HG03469 (cell line): ENCODE measurements around the gene LTB4R.

Source experiments
- ATAC-seq: cut with Tn5 transposase; IDR thresholded peaks from one replicate; pipeline ENCODE4 v1.9.1; 2021; ENCODE audit warnings: mild to moderate bottlenecking, moderate library complexity, moderate number of reproducible peaks; ENCODE audit not compliant: unreplicated experiment

LTB4R gene

DNA sequence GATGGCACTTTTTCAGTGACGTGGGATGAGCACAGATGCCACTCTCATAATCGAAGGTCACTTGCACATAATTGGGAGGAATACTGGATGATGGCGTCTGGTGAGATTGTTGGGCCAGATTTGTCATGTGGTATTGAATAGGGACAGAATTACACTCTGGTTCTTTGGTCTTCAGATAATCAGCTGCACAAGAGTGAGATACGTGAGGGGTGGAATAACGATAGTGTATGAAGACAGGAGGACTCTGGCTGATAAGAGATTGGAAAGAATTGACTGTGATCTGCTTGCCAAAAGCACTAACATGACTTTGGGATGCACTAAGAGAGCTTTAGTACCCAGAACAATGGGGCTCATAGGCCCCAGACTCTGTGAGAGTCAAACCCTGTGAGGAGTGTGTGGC lies 32.9 kb upstream of the LTB4R start:
- ATAC-seq, result no peak

- peak; percentile 44 for ATAC-seq
These were observed 31.8 kb upstream of the LTB4R start for GRCh38 chr14:24279301-24280186.

- no peak for ATAC-seq
These were observed 30.4 kb upstream of the LTB4R start for GRCh38 chr14:24280797-24281460.

DNA sequence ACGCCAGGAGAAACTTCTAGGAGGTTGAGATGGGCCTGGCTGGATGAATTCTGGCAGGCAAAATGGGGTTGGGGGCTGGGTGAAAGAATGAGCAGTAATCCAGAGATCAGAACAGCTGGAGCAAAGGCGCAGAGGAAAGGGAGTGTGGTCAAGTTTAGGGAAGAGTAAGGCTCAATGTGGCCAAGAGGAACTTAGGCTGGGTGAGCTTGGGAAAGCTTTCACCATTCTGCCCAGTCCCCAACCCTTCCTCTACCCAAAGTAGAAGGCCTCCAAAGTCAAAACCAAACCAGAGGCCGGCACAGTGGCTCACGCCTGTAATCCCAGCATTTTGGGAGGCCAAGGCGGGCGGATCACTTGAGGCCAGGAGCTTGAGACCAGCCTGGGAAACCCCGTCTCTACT lies 29.7 kb upstream of the LTB4R start:
- ATAC-seq, result no peak

DNA sequence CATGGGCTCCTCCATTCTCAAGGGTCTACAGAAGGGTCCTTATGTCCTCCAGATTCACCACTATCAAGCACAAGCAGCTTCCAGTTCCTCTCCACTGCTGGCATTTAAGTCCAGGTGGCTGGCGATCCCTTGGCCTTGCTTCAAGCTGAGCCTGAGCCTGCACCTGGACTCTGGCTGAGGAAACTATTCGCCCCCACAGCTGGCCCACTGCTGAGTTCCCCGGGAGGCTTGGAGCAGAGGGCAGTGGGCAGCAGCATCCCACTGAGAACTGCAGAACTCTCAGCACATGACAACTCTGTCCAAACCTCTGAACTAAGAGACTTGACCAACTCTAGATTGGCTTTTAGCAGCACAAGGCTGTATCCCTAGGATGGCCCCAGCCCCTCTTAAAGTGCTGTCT lies 28.6 kb upstream of the LTB4R start:
- no peak for ATAC-seq

DNA sequence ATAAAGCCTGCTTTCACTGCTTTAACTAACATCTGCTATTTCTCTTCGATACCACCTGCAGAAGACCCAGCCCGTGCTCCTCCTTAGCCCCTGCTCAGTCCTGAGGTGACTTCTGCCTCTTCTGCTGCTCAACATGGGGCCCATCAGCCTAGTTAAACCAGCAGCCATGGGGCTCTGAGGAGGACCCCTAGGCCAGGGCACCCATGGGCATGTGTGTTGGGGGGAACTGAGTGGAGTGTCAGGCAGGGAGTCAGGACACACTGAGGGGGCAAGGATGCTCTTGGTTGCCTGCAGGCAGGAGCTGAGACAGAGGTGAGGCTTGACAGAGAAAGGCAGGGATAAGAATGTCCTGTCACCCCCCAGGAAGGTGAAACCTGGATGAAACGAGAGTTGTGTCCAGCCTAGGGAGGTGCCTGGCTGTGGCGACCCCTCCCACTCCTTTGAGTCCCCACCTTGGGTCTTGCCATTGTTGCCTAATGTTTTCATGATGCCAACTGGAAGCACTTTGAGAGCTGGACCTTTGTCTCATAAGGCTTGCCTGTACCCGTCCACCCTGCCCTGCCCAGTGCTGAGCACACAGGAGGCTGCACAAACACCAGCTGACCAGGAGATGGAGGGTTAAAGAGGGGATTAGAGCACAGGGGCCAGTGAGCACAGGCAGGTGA lies 27.4 kb upstream of the LTB4R start:
- ATAC-seq, result no peak

DNA sequence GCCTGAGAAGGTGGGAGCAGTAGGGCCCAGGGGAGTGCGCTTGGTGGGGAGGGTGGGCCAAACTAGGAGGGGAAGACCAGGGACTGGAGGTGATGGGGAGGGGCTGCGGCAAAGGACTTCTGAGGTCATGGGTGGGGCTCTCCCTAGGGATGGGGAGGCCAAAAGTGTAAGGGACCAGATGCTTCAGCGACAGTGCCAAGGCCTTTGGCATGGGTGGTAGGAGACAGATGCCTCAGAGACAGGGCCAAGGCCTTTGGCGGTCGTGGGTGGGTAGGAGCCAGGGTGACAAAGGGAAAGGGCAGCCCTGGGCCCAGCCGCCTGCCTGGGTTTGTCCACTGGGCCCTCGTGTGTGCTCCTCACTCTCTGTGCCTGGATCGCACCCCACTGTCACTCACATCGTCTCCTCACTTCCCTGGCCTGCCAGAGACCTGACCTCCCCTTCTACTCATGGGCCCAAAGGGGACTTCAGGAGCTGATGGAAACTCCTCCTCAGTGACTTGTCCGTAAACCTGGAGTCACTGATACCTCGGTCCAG lies 26.7 kb upstream of the LTB4R start:
- no peak for ATAC-seq

DNA sequence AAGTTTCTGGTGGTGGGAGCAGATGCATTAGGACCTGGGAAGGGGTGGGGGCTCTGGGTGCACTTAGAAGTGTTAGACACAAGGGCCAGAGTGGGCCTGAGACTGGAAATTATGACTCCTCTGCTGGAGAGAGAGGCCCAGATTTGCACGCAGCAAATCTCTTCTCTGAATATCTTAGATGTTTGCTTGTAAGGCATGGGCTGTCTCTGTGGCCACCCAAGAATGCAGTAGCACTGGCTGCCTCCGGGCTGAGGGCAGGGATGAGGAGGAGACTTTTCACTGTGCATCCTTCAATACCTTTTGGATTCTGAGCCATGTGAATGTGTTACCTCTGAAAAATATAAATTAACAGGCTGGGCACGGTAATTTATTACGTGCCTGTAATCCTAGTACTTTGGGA lies 26.0 kb upstream of the LTB4R start:
- ATAC-seq, result no peak

DNA sequence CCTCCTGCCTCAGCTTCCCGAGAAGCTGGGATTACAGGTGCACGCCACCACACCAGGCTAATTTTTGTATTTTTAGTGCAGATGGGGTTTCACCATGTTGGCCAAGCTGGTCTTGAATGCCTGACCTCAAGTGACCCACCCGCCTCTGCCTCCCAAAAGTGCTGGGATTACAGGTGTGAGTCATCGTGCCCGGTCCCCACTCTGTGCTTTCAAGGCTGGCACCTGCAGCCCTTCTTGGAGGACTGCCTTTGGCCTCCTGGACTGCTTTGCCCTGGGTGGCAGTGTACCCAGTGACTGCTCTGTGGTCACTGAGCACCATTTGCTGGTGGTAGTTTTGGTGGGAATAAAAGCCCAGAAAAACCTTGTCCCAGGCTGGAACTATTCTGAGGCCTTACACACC lies 24.3 kb upstream of the LTB4R start:
- no peak for ATAC-seq

DNA sequence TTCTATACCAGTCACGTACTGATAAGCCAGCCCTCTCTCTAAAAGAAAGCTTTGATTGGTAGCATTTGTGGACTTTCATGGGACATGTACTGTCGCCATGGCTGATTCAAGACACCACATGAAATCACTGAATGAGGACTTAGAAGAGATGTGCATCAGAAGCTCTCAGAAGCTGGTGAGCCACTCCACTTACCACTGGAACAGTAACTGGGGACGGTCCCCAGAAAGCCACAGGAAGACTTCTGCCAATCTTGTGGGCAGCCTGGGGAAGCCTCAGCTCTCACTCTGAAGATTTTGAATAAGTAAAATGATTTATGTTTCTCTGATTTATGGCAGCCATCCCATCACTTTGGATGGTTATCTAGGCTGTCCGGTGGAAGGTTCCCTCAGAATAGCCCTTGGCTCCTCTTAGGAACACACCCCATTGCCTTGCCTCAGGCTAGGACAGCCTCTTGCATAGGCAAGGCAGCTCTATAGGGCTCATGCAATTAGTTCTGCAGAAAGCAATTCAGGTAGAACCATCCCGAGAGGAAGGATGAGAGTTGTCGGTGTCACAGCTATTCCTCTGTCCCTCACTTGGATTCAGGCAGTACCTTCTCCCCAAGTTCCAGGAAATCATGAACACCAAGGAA lies 21.5 kb upstream of the LTB4R start:
- no peak for ATAC-seq

DNA sequence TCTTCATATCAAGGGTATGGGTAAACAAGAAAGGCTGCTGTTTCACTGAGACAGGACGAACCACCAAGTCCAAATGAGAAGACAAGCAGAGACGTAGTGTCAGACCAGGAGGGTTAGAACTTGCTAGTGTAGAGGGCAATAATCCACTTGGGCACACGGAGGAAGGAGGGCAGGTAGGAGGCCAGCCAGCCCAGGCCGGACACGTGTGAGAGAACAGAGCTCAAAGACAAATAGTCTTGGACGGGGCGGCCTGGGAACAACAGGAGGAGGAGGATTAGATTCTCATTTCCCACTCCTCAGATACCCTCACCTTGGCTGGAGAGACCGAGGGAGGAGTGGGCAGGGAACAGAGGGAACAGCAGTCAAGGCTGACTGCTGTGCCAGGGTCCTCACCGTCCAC lies 20.6 kb upstream of the LTB4R start:
- no peak for ATAC-seq

DNA sequence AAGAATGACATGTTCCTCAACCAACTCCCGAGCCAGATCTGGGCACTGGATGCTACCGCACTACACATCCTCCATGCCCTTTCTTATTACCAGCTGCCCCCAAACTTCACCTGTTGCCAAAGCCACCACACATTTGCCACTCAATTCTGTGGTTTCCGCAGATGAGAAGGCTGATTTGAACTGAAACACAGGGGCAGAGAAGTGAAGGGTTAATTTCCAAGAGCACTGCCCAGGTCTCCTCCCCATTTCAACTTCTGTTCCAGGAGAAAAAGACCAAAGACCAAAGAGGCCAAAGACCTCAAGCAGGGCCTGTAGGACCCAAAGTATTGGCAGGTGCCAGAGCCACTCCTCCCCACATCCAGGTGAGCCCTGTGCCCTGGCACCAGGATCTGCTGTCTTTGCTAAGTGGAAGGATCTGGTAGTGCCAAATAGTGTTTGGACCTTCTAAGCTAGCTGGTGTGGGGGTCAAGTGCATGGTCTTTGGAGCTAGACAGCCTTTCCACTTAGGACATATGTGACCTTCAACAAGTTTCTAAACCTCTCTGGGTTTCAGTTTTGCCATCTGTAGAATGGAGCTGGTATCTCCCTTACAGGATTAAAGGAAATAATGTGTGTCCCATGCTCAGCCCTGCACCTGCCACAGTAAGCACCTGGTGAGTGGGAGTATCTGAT lies 19.7 kb upstream of the LTB4R start:
- ATAC-seq, result no peak

- ATAC-seq, result no peak
These were observed 19.0 kb upstream of the LTB4R start for GRCh38 chr14:24292118-24292807.

- no peak for ATAC-seq
These were observed 17.8 kb upstream of the LTB4R start for GRCh38 chr14:24293525-24293924.

DNA sequence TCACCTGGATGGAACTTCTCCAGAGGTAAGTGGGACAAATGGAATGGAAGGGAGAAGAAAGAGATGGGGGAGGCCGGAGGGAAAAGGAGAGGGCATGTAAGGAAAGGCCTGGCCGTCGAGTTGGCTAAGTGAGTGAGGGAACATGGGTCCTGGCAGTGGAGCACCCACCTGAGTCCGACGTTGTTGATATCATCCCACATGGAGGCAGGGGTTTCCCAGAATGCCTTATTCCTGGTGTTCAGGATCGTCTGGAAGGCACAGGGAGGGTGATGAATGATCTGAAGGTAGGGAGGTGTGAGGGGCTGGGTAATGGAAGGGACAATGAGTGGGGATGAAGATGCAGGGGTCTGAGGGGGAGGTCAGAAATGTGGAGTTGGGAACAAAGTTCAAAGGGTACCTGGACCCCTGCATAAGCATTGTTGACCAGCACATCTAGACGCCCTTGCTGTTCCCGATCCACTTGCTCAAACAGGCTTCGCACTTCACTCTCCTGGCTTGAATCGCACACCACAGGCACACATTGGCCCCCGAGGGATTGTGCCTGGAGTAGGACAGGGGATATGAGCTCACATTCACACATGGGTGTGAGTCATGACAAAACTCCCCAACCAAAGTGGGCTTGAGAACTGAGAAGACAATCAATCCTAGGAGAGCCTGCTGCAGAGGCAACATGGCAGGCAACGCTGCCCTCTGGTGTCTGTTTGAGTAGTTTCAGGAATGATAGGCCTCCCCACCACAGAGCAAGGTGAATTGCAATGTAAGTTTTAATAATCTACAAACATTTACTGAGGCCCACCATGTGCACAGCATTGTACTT lies 14.8 kb upstream of the LTB4R start:
- ATAC-seq, result peak; percentile 44

- peak; percentile 8 for ATAC-seq
These were observed 13.9 kb upstream of the LTB4R start for GRCh38 chr14:24297190-24297964.

- no peak for ATAC-seq
These were observed 12.4 kb upstream of the LTB4R start for GRCh38 chr14:24298892-24299254.
